H1 (cell line): Measurements from ENCODE around the gene RASL10B. TPM values are rescaled to one million over a fixed set of nuclear protein-coding genes. Genes with fewer than 3 reads are reported as not detected.

Experiments used
- CTCF ChIA-PET: fragments of 300-600 bp; sonication (Branson Sonifier 250); formaldehyde crosslinking; loops from one replicate; lab custom pipeline; 2021; ENCODE audit not compliant: partially characterized antibody; lab: Charles Lee
- POLR2A ChIA-PET: fragments of 300-600 bp; sonication (Branson Sonifier 250); formaldehyde crosslinking; loops from one replicate; lab custom pipeline; 2021; ENCODE audit warnings: inconsistent platforms; ENCODE audit not compliant: partially characterized antibody; lab: Charles Lee
- DNase-seq, 2 experiments: peaks; one replicate each; pipeline versions ENCODE4 v3.0.0 to v3.0.0-alpha.2; 2010 to 2022; ENCODE audit warnings: low spot score in 2 of 2, low read depth in 1 of 2, mixed read lengths in 1 of 2
- FAIRE-seq: peaks from 2 replicates; lab custom pipeline; 2011; peaks lifted over from hg19 to GRCh38; lab: Jason Lieb, UNC
- H2AFZ ChIP-seq: 2 replicates; pipeline ENCODE4 v1.8.1; 2012; ENCODE audit warnings: low read length, inconsistent platforms
- H2AK5ac ChIP-seq: 2 replicates; pipeline ENCODE4 v1.6.1; 2013; ENCODE audit warnings: low read depth, low read length
- H2BK120ac ChIP-seq: replicated peaks from 2 replicates; pipeline ENCODE3; 2013; ENCODE audit warnings: low read depth, low read length, inconsistent platforms
- H2BK12ac ChIP-seq: 2 replicates; pipeline ENCODE4 v1.6.1; 2013; ENCODE audit warnings: low read depth, low read length
- H2BK15ac ChIP-seq: 2 replicates; pipeline ENCODE4 v1.6.1; 2013; ENCODE audit warnings: low read length
- H2BK20ac ChIP-seq: 2 replicates; pipeline ENCODE4 v1.6.1; 2013; ENCODE audit warnings: low read length
- H2BK5ac ChIP-seq: 2 replicates; pipeline ENCODE4 v1.6.1; 2013; ENCODE audit warnings: low read depth, low read length
- H3K14ac ChIP-seq: 2 replicates; pipeline ENCODE4 v1.6.1; 2013; ENCODE audit warnings: inconsistent platforms; ENCODE audit not compliant: insufficient read length
- H3K18ac ChIP-seq: 2 replicates; pipeline ENCODE4 v1.6.1; 2013; ENCODE audit warnings: low read length; ENCODE audit errors: extremely low read depth
- H3K23ac ChIP-seq: 2 replicates; pipeline ENCODE4 v1.6.1; 2013; ENCODE audit warnings: inconsistent platforms; ENCODE audit not compliant: insufficient read length
- H3K23me2 ChIP-seq: 2 replicates; pipeline ENCODE4 v1.6.1; 2013; ENCODE audit warnings: low read depth, low read length
- H3K27ac ChIP-seq: 2 replicates; pipeline ENCODE4 v1.6.1; 2011; ENCODE audit warnings: low read depth, low read length, inconsistent platforms
- H3K27me3 ChIP-seq, 4 experiments: replicated peaks in 1 of 4; 1 replicate in 1 of 4; 2 replicates in 3 of 4; pipeline versions ENCODE4 v1.6.1 to v1.8.1; 2011 to 2013; ENCODE audit warnings: low read length in 3 of 4, mild to moderate bottlenecking in 3 of 4, inconsistent platforms in 2 of 4, mixed read lengths in 2 of 4, moderate library complexity in 1 of 4; ENCODE audit not compliant: control insufficient read depth in 3 of 4, insufficient read depth in 3 of 4; ENCODE audit errors: extremely low read depth in 1 of 4
- H3K36me3 ChIP-seq, 4 experiments: 2 replicates each; pipeline versions ENCODE4 v1.6.1 to v1.8.1; 2011 to 2013; ENCODE audit warnings: mild to moderate bottlenecking in 4 of 4, low read length in 3 of 4, moderate library complexity in 2 of 4, control low read depth in 1 of 4, inconsistent platforms in 1 of 4; ENCODE audit not compliant: insufficient read depth in 4 of 4, control insufficient read depth in 2 of 4
- H3K4ac ChIP-seq: replicated peaks from 2 replicates; pipeline ENCODE3; 2013; ENCODE audit warnings: low read length, low read depth, mixed read lengths, inconsistent platforms; ENCODE audit not compliant: insufficient read length
- H3K4me1 ChIP-seq, 4 experiments: replicated peaks in 1 of 4; 1 replicate in 1 of 4; 2 replicates in 3 of 4; pipeline versions ENCODE4 v1.6.1 to v1.8.1; 2011 to 2013; ENCODE audit warnings: low read length in 3 of 4, inconsistent platforms in 2 of 4, mixed read lengths in 1 of 4; ENCODE audit not compliant: insufficient read depth in 4 of 4, control insufficient read depth in 3 of 4
- H3K4me2 ChIP-seq, 2 experiments: 2 replicates each; pipeline versions ENCODE4 v1.6.1 to v1.8.1; 2011 to 2013; ENCODE audit warnings: low read depth in 2 of 2, low read length in 2 of 2, control low read depth in 1 of 2, inconsistent platforms in 1 of 2, mild to moderate bottlenecking in 1 of 2; ENCODE audit not compliant: insufficient read depth in 1 of 2
- H3K4me3 ChIP-seq, 4 experiments: fragments of 200-600, 300-600 bp in 1 of 4; sonication (generic), shearing (Covaris generic), sonication (Bioruptor Twin) in 1 of 4; 2 replicates each; pipeline versions ENCODE4 v1.5.1 to v1.8.1; 2011 to 2016; ENCODE audit warnings: low read length in 4 of 4, low read depth in 3 of 4, control low read depth in 2 of 4, inconsistent platforms in 2 of 4, mild to moderate bottlenecking in 2 of 4, mixed read lengths in 1 of 4, moderate library complexity in 1 of 4; ENCODE audit not compliant: insufficient read depth in 2 of 4; ENCODE audit errors: extremely low read depth in 1 of 4
- H3K56ac ChIP-seq: replicated peaks from 2 replicates; pipeline ENCODE3; 2013; ENCODE audit warnings: low read depth, mild to moderate bottlenecking, mixed read lengths, low read length, inconsistent platforms; ENCODE audit not compliant: insufficient read length
- H3K79me1 ChIP-seq: 2 replicates; pipeline ENCODE4 v1.6.1; 2013; ENCODE audit warnings: low read depth, low read length, control low read depth
- H3K79me2 ChIP-seq, 2 experiments: 2 replicates each; pipeline versions ENCODE4 v1.6.1 to v1.8.1; 2012 to 2013; ENCODE audit warnings: low read length in 2 of 2, mild to moderate bottlenecking in 2 of 2, inconsistent platforms in 1 of 2; ENCODE audit not compliant: insufficient read depth in 2 of 2, control insufficient read depth in 1 of 2
- H3K9ac ChIP-seq, 4 experiments: replicated peaks in 1 of 4; 1 replicate in 1 of 4; 2 replicates in 3 of 4; pipeline versions ENCODE4 v1.6.1 to v1.8.1; 2011 to 2013; ENCODE audit warnings: low read depth in 3 of 4, low read length in 3 of 4, control low read depth in 2 of 4, mild to moderate bottlenecking in 2 of 4, moderate library complexity in 2 of 4, inconsistent platforms in 1 of 4; ENCODE audit errors: extremely low read depth in 1 of 4
- H3K9me3 ChIP-seq, 2 experiments: 2 replicates each; pipeline versions ENCODE4 v1.6.1 to v1.8.1; 2012 to 2013; ENCODE audit warnings: mild to moderate bottlenecking in 2 of 2, moderate library complexity in 2 of 2, control low read depth in 1 of 2, inconsistent platforms in 1 of 2, low read depth in 1 of 2, low read length in 1 of 2, mixed read lengths in 1 of 2; ENCODE audit not compliant: insufficient read depth in 2 of 2
- H4K20me1 ChIP-seq, 2 experiments: replicated peaks in 1 of 2; 2 replicates each; pipeline versions ENCODE3 to v1.8.1; 2011 to 2013; ENCODE audit warnings: inconsistent platforms in 2 of 2, low read length in 2 of 2, mild to moderate bottlenecking in 1 of 2; ENCODE audit not compliant: insufficient read depth in 2 of 2, control insufficient read depth in 1 of 2
- H4K5ac ChIP-seq: 2 replicates; pipeline ENCODE4 v1.6.1; 2013; ENCODE audit warnings: low read length, low read depth, mixed read lengths, inconsistent platforms; ENCODE audit not compliant: insufficient read length
- H4K8ac ChIP-seq: 2 replicates; pipeline ENCODE4 v1.8.0; 2013; ENCODE audit warnings: mild to moderate bottlenecking, moderate library complexity, low read length, inconsistent platforms; ENCODE audit not compliant: insufficient read depth; ENCODE audit errors: extremely low read depth
- H4K91ac ChIP-seq: replicated peaks from 2 replicates; pipeline ENCODE3; 2013; ENCODE audit warnings: low read length, mixed read lengths, inconsistent platforms; ENCODE audit not compliant: insufficient read length
- ASH2L ChIP-seq: fragments of 200-600, 300-600 bp; sonication (generic); IDR thresholded peaks from one replicate; pipeline ENCODE4 v1.7.1; 2017; ENCODE audit warnings: low read length
- BACH1 ChIP-seq: IDR thresholded peaks from 2 replicates; pipeline ENCODE4 v1.6.1; 2012; ENCODE audit warnings: low read length, improper control_type of control experiment
- BRCA1 ChIP-seq: IDR thresholded peaks from 2 replicates; pipeline ENCODE4 v1.6.1; 2012; ENCODE audit warnings: low read depth, low read length, improper control_type of control experiment
- CBX5 ChIP-seq: fragments of 300-800, 300-1000 bp; sonication (generic); IDR thresholded peaks from 2 replicates; pipeline ENCODE4 v1.7.1; 2016; ENCODE audit warnings: antibody characterized with exemption, low read length, low read depth
- CBX8 ChIP-seq: fragments of 300-800, 300-1000 bp; sonication (generic); IDR thresholded peaks from 2 replicates; pipeline ENCODE4 v1.7.1; 2016; ENCODE audit warnings: low read depth, low read length, borderline replicate concordance
- GABPA ChIP-seq: IDR thresholded peaks from 2 replicates; pipeline ENCODE4 v1.6.1; 2011; ENCODE audit warnings: mild to moderate bottlenecking, low read length, moderate library complexity, borderline replicate concordance; ENCODE audit not compliant: insufficient read depth
- JUND ChIP-seq: IDR thresholded peaks from 2 replicates; pipeline ENCODE4 v1.6.1; 2011; ENCODE audit warnings: mild to moderate bottlenecking, improper control_type of control experiment, low read length
- KDM4A ChIP-seq: IDR thresholded peaks from one replicate; pipeline ENCODE4 v1.7.1; 2012; ENCODE audit warnings: low read depth, mild to moderate bottlenecking, moderate library complexity, low read length, inconsistent platforms; ENCODE audit not compliant: severe bottlenecking
- MAFK ChIP-seq: IDR thresholded peaks from 2 replicates; pipeline ENCODE4 v1.6.1; 2012; ENCODE audit warnings: low read depth, mild to moderate bottlenecking, improper control_type of control experiment, low read length
- NRF1 ChIP-seq: IDR thresholded peaks from 2 replicates; pipeline ENCODE4 v1.6.1; 2011; ENCODE audit warnings: mild to moderate bottlenecking, low read depth, low read length, improper control_type of control experiment
- RBBP5 ChIP-seq: IDR thresholded peaks from 2 replicates; pipeline ENCODE4 v1.7.1; 2012; ENCODE audit warnings: low read depth, mild to moderate bottlenecking, inconsistent platforms, low read length, moderate library complexity, borderline replicate concordance
- SAP30 ChIP-seq: fragments of 300-600 bp; sonication (generic); IDR thresholded peaks from 2 replicates; pipeline ENCODE4 v1.7.1; 2012; ENCODE audit warnings: low read length, moderate library complexity, mild to moderate bottlenecking, inconsistent platforms; ENCODE audit not compliant: insufficient read depth, insufficient replicate concordance
- SP1 ChIP-seq: IDR thresholded peaks from 2 replicates; pipeline ENCODE4 v1.6.1; 2011; ENCODE audit warnings: low read depth, low read length
- ZNF274 ChIP-seq: IDR thresholded peaks from 2 replicates; pipeline ENCODE4 v1.7.0; 2012; ENCODE audit warnings: low read length, borderline replicate concordance; ENCODE audit errors: extremely low read depth
- WGBS, 2 experiments: shearing (Covaris generic) in 1 of 2; methylation state at CpG; one replicate each; pipeline versions ENCODE4 v1.1.6 to v1.1.7; 2013 to 2015; ENCODE audit warnings: low lambda C conversion rate in 2 of 2, mixed read lengths in 2 of 2, inconsistent platforms in 1 of 2, low coverage in 1 of 2, missing lambda C conversion rate in 1 of 2; ENCODE audit not compliant: insufficient replicate concordance in 2 of 2, insufficient coverage in 1 of 2, insufficient read length in 1 of 2; ENCODE audit errors: extremely low coverage in 1 of 2, missing lambda C conversion rate in 1 of 2; 5-methylcytosine and 5-hydroxymethylcytosine counted together
- polyA plus RNA-seq, 7 experiments: library from polyadenylated mRNA; depleted of rRNA in 3 of 7; stranded (reverse) in 5 of 7; unstranded in 2 of 7; fragments of >200 nt in 5 of 7; fragments of 200-250 nt in 2 of 7; gene quantifications; 1 replicate in 5 of 7; 2 replicates in 1 of 7; 4 replicates in 1 of 7; pipeline versions ENCODE4 v1.2.1 to v1.2.3, GENCODE V29; 2011 to 2013; ENCODE audit warnings: missing spikeins in 2 of 7, mixed read lengths in 2 of 7
- total RNA-seq: library from RNA; stranded (reverse); fragmentation: NEBNext Ultra II Directional; extraction: Animal tissue kit (Norgen Biotek cat#: 25700); gene quantifications from 2 replicates; pipeline ENCODE4 v1.2.1, GENCODE V29; 2021

Gene RASL10B
- total and polyA plus RNA-seq, 2 of the 8 experiments (the other 6 are each of a cell fraction or from before 2014, with no cell fraction given), result 17.5 to 22.8 TPM

GRCh38 chr17:35726953-35727460 lies 4.4 kb upstream of the RASL10B start:
- Histone ChIP-seq H4K5ac (no peak overlapping the region), H3K56ac (no peak overlapping the region), H2BK20ac (no peak overlapping the region), H2AFZ (no peak overlapping the region), H4K20me1 (peaks cover 0 to 1% of the 10 kb centered on the region in 2 experiments), H4K91ac (no peak overlapping the region), H3K4me1 (peaks cover 3 to 22% (median 7%) of the 10 kb centered on the region in 4 experiments; a peak in 6 of 7 replicates), H3K4me2 (no peak overlapping the region), H3K4ac (no peak overlapping the region), H2BK120ac (no peak overlapping the region), H4K8ac (no peak overlapping the region), H2BK15ac (no peak overlapping the region), H3K23ac (no peak overlapping the region), H2BK12ac (no peak overlapping the region), H3K14ac (no peak overlapping the region), H3K9me3 (no peaks in the 10 kb centered on the region), H3K27me3 (peaks cover 0 to 3% (median 2%) of the 10 kb centered on the region in 4 experiments; a peak in 3 of 7 replicates), H3K27ac (no peak overlapping the region), H3K23me2 (peaks cover 4% of the 10 kb centered on the region; the same call in 1 of the 2 replicates), H3K79me2 (no peaks in the 10 kb centered on the region), H3K9ac (no peak overlapping the region), H3K36me3 (peaks cover 0 to 18% (median 10%) of the 10 kb centered on the region in 4 experiments; a peak in 7 of 8 replicates), H3K79me1 (no peaks in the 10 kb centered on the region), H2AK5ac (no peak overlapping the region), H3K4me3 (no peak overlapping the region), H3K18ac (no peak overlapping the region), H2BK5ac (no peak overlapping the region)
- DNase-seq (no peak), FAIRE-seq (no peak)
- ChIA-PET POLR2A (interaction anchor here (0.9 to 1.6 kb wide), 3 partner anchors 13 to 22 kb away, joined by 3 to 4 read pairs (median 3); no protein-coding TSS in a partner anchor), CTCF (interaction anchor here (0.6 to 9.8 kb wide), 8 partner anchors 10 to 180 kb away, joined by 3 to 45 read pairs (median 10); no protein-coding TSS in a partner anchor)
- 91% methylated on average over 5 of the region's 5 CpGs; no CpG with 5 or more reads in 1 of the 2 experiments for WGBS, 2 experiments
- TF ChIP-seq RBBP5 (no peak), SAP30 (no peak), BACH1 (no peak), GABPA (no peak), ASH2L (no peak), JUND (no peak), CBX8 (no peak), NRF1 (no peak), SP1 (no peak), CBX5 (no peak), MAFK (no peak), ZNF274 (no peak), KDM4A (no peak), BRCA1 (no peak)
